Globus pallidus (tissue), 1 donor: Measurements from ENCODE around the gene RNF130.
"Not testable (repeated sequence)": the region's sequence is repeated elsewhere in the genome, so short reads cannot be mapped to it uniquely, and the experiment has no call there.

ENCODE experiments used
- DNase-seq: peaks from one replicate; pipeline ENCODE4 v3.0.0-alpha.2; 2015; ENCODE audit warnings: low spot score

The RNF130 gene

DNA sequence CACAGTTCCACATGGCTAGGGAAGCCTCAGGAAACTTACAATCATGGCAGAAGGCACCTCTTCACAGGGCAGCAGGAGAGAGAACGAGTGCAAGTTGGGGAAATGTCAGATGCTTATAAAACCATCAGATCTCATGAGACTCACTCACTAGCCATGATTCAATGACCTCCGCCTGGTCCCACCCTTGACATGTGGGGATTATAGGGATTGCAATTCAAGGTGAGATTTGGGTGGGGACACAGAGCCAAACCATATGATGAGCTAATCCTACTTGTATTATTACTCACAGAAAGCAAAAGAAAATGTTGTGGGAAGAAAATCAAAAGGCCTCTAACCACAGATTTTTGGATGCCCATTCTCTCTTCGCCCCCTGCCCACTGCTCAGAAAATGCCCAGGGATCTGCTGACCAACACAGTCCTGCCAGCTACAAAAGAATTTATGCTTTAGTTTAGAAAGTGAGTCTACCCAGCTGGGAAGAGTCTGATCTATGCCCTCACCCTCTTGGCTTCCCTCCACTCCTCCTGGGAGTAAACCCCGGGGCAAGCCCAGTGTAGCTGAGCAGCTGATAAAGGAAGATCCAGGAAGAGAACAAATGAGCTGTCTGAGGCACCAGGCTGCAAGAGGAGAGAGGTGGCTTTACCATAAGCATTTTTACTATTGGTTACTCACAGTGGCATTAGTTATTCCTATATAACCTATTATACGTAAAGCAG is 53.1 kb downstream of the RNF130 start:
- DNase-seq: no peak

DNA sequence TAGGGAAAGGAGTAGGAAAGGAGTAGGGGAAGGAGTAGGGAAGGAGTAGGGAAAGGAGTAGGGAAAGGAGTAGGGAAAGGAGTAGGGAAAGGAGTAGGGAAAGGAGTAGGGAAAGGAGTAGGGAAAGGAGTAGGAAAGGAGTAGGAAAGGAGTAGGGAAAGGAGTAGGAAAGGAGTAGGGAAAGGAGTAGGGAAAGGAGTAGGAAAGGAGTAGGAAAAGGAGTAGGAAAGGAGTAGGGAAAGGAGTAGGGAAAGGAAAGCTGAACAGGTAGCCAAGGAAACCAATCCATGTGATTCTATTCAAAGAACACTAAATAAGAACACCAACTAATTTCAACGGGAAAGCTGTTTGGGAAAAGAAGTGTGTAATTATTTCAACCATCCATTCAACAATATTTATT is 56.0 kb downstream of the RNF130 start:
- DNase-seq: not testable (repeated sequence)

DNA sequence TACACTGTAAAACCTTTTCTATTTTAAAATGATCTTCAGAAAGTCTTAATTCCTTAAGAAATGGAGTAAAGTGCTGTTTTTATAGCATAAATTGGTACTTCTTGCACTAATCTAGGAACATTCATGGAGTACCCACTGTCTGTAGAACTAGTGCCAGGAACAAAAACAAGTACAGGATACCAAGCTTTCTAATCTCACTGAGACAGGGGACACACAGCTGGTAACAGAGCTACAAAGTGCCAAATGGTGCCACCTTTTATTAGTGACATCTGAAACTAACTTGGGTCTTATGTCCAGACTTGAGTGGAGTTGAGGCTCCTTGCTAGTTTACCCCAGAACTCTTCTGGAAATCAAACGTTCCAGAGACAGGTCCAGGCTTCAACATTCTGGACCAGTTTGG is 57.9 kb downstream of the RNF130 start:
- no peak for DNase-seq

DNA sequence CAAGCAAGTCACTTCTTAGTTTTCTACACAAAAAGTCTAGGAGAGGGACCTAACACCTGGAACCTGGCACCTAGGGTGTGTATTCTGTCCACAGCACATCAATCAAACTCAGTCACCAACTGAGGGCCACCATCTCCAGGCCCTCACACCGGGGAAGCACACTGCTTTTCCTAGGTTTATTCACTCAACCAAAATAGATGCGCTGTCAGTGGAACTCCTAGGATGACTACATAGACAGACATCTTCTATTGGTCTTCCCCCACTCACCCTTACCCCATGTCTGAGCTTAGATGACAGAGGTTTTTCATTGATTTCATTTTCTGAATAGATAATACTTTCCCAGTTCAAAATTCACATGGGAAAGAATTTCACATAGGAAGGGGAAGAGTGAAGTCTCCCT is 59.2 kb downstream of the RNF130 start:
- DNase-seq: no peak

DNA sequence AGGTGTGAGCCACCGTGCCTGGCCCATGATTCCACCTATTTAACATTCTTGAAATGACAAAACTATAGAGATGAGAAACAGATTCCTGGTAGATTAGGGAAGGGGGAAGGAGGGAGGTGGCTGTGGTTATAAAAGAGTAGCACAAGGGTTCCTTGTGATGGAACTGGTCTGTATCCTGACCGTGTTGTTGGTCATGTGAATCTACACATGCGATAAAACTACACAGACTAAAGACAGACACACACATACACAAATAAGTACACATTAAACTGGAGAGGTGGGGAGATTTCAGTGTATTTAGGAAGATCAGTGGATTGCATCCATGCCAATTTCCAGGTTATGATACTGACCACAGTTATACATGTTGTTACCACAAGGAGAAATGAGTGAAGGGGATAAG is 60.9 kb downstream of the RNF130 start:
- DNase-seq: no peak

DNA sequence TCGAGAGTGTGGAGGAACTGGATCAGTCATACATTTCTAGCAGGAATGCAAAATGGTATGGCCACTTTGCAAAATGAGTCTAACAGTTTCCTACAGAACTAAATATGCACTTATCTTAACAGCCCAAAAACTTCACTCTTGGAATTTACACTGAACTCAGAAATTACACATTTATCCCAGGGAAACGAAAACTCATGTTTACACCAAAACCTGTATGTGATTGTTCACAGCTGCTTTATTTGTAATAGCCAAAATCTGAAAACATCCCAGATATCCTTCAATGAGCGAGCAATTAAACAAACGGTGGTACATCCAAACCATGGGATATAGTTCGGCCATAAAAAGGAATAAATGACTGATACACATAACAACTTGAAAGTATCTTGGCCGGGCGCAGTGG is 62.0 kb downstream of the RNF130 start:
- DNase-seq: no peak

DNA sequence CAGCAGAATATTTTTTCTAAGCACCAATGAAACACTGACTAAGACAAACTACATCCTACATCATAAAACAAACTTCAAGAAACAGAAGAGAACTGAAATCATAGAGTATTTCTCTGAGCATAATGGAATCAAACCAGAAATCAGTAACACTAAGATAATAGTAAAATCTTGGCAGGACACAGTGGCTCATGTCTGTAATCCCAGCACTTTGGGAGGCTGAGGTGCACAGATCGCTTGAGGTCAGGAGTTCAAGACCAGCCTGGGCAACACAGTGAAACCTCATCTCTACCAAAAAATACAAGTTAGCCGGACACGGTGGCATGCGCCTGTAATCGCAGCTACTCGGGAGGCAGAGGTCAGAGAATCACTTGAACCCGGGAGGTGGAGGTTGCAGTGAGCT is 63.1 kb downstream of the RNF130 start:
- no peak for DNase-seq

DNA sequence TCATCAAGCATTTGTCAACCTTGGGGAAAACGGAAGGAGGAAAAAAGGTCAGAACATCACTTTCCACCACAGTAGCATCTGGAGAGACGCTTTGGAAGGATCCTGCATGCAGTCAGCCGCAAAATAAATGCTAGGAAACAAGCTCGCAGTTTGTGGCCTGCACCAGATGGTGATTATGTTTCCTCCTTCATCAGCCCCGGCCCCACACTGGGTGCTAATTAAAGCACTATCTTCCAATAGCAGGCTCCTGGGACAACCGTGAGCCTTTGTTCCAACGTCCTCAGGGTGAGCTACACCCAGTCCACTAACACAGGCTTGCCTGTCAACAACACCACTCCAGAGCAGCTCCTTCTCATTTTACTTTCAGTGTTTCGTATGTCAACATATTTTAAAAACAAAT is 64.0 kb downstream of the RNF130 start:
- DNase-seq: no peak

DNA sequence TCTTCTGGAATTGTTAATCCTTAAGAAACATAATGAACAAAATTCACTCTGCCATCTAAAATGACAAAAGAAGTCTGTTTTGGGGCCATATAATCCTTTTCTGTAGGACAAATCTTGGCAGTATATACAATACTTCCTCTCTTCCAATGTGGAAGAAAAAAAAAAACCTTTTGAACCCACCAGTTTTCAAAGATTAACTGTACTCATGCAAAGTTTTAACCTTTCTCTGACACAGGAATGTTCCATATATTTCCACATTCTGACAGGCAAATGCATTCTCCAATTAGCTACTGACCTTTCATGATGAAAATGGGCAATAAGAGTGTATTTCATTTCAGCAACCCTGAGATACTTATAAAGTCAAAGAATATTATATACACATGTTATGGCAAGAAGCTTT is 65.4 kb downstream of the RNF130 start:
- DNase-seq: no peak

DNA sequence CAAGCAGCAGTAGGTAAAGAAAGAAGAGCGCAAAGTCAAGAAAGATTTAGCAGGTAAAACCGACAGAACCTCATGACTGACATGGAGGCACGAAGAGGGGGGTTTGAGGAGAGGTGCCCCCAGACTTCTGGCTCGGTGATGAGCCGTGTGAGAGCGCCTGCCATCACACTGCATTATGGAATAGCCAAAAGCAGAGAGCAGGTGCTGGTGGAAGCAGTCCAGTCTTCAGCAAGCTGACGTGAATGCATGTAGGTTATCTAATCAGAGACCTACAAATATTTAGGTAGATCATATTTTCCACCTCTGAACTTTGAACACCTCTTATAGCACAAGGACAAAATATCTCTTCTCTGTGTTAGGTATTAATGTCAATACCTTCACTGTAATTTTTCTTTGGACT is 68.4 kb downstream of the RNF130 start:
- no peak for DNase-seq

DNA sequence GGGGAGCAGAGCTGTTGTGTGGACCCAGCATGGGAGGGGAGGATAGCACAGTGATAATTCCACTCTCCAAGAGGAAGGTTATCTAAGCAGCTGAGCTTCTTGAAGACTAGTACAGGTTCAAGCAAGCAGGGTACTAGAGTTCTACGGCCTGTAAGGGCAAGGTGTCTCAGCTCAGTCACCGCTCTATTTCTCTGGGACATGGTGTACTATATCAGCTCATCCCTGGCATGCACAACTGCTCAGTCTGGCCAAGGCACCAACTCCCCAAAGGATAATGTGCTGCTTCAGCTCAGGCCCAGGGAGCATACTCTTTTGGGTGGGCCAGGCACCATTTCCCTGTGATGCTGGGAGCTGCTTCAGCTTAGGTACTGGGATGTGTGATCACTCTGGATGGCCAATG is 69.8 kb downstream of the RNF130 start:
- no peak for DNase-seq

DNA sequence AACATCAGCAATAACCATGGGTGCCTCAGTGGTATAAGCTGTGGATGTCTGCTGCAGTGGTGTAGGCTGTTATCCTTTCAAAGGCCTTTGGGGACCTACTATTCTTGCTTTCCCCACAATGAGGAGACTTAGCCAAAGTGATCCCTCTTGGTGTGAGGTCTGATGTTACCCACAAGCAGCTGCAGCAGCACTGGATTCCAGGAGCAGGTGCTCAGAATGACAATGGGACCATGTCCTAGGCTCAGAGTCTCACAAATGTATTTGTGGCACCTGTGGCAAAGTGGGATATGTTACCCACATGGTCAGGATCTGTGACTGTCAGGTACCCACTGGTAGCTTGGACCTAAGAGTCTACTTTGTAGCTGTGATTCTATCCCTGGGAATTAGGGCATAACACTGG is 70.4 kb downstream of the RNF130 start:
- DNase-seq: no peak

DNA sequence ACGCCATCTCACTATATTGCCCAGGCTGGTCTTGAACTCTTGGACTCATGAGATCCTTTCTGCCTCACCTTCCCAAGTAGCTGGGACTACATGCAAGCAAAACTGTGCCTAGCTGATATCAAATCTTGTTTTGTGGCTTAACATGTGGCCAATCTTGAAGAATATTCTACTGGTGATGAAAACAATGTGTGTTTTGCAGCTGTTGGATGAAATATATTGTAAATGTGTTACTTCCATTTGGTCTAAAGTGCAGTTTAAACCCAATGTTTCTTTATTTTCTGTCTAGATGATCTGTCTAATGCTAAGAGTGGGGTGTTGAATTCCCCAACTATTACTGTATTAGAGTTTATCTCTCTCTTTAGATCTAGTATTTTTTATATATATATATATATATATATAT is 73.1 kb downstream of the RNF130 start:
- DNase-seq: no peak

DNA sequence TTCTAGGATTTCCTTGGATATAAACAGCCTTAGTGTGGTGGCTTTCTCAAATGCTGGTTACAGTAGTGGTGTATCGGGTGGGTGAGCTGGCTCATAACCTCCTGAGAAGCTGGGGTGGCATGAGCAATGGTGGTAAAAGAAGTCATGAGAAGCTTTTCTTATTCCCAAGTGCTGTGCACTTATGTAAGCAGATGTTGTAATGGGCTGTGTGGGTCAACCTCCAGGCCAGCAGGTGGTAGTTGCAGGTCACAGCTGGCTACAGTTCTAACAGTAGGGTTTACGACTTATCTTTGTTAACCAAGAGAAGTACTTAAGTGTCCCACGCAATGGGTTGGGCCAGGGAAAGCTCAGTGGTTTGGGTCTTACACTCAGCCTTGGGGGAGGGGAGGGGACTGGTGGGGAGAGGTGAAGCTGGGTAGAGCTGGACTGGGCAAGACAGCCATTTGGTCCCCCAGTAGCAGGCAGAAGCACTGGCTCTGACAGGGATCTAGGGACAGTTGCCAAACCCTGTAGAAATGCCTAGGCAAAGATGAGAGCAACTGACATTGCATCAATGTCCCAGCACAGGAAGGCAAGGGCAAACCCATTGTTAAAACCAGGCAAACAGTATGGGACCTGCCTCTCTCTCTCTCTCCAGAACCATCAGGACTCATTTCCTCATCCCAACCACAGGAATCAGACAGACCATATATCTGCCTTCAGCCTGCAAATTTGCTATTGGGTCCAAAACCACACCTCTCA is 76.8 kb downstream of the RNF130 start:
- no peak for DNase-seq

DNA sequence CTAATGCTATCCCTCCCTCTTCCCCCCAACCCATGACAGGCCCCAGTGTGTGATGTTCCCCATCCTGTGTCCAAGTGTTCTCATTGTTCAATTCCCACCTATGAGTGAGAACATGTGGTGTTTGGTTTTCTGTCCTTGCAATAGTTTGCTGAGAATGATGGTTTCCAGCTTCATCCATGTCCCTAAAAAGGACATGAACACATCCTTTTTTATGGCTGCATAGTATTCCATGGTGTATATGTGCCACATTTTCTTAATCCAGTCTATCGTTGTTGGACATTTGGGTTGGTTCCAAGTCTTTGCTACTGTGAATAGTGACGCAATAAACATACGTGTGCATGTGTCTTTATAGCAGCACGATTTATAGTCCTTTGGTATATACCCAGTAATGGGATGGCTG is 78.7 kb downstream of the RNF130 start:
- not testable (repeated sequence) for DNase-seq

DNA sequence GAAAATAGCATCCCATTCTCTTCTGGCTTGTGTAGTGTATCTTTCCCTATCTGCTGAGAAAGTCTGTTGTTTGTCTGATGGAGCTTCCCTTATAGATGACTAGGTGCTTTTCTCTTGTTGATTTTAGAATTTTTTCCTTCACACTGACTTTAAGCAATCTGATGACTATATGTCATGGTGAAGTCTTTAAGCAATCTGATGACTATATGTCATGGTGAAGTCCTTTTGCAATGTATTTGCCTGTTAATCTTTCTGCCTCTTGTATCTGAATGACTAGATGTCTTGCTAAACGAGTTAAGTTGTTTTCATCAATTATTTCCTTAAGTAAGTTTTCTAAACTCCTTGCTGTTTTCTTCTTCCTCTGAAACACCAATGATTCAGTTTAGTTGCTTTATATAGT is 80.5 kb downstream of the RNF130 start:
- DNase-seq: no peak

DNA sequence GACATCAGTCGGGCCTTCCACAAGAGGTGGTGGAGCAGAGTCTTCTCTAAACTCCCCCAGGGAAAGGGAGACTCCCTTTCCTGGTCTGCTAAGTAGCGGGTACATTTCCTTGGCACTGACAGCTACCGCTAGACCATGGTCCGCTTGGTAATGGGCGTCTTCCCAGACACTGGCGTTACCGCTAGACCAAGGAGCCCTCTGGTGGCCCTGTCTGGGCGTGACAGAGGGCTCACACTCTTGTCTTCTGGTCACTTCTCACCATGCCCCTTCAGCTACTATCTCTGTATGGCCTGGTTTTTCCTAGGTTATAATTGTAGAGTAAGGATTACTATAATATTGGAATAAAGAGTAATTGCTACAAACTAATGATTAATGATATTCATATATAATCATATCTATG is 81.0 kb downstream of the RNF130 start:
- DNase-seq: not testable (repeated sequence)

DNA sequence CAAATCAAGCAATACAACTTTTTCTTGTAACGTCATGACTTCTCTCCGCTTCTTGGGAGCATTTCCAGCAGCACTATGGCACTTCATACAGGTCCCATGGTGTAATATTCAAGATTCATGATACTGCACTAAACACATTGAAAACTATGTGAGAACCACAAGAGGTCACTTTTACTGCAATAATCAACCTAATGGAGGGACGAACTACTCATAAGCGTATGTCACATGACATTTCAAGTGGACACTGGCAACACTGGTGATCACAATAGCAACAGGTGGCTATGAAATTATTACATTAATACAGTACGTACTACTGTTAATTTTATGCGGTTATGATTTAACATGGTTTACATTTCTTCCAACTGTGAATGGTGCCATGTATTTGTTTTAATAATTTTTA is 85.2 kb downstream of the RNF130 start:
- DNase-seq: peak; percentile 57

DNA sequence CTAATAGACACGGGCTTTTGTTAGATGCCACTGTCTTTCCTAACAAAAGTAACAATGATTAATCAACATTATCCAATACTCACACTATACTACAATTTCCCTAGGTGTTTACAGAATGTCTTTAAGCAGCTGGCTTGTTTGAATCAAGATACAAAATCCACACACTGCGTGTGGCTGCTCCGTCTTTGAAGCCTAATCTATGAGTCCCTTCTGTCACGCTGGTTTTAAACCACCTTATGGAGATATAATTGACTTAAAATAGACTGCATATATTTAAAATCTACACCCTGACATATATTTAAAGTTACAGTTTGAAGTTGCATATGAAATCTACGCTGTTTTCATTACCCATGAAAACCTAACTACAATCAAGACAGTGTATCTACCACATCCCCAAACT is 89.9 kb downstream of the RNF130 start:
- no peak for DNase-seq

DNA sequence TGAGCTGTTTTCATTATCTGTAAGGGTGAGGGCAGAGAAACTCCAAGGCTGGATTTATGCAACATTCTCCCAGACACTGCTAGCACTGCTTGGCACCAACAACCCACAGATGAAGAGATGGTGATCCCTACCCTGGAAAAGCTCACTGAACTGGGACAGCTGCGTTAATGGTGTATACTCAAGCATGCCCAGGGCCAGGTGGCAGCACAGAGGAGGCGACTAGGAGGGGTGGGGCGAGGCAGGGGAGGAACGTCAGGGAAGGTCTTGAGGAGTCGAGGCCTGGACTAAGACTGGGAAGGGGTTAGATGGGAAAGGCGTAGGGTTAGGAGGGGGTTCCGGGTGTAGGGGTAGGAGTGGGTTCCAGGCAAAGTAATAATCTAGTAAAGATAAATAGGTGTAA is 90.8 kb downstream of the RNF130 start:
- no peak for DNase-seq

DNA sequence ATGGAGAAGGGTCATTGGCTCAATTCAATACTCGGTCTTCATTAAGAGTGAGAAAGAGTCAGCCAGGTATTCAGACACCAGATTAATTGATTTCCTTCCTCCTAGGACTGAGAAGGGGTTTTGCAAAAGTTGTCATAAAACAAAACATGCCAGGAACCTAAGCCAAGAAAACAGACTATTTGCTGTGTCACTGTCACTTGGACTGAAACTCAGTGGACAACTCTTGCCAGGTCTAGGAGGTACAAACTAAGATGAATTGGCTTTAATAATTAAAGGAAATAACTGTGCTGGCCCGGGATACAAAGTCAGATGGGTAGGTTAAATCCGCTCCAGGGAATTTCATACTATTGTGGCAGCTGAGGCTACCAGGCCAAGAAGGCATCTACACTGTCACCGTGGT is 92.8 kb downstream of the RNF130 start:
- DNase-seq: no peak

DNA sequence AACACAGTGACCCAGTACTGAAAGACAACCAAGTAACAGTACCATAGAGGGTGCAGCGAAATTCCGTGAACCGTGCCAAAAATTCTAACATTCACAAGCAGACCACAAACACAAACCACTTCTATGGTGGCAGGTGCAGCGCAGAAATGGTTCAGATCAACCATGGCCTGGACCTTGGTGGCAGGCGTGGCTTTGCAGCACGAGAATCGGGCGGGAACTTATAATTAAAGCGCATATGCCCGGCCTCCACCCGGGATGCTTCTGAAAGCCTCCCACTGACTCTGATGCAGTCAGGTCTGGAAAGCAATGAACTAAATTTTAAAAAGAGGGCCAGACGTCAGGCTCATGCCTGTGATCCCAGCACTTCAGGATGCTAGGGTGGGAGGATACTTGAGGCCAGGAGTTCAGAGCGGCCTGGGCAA is 95.8 kb downstream of the RNF130 start:
- DNase-seq: no peak

DNA sequence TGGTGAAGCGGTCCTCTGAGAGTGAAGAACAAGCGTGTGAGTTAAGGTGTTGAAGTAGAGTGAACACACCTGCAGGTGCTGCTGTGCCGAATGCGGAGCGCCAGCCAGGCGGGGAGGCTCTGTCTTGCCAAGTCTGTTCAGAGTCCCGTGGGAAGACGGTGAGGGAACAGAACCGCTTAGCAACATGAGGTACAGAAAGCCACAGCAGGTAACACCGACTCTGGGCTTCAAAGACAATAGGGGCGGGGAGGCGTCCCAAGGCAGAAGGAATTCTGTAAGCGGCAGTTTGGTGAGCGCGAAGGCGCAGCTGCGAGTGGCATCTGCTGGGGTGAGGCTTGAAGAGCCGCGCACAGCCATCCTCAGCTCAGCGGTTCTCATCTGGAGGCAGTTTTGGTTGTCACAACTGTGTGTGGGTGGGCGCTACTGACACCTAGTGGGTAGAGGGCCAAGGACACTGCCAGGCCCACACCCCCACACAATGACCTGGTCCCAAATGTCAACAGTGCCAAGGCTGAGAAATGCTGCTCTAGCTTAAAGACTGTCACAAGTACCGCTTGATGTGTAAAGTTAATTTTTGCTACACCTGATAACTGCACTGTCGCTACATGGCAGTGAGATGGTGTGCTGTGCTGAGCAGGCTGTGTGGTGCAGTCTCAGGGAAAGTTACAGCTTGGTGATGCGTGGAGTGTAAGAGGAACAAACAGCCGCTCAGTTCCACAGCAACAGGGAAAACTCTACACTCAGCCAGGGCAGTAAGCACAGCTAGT is 96.4 kb downstream of the RNF130 start:
- DNase-seq: peak; percentile 60
